Measurements from ENCODE around the gene C3orf85. TPM values are rescaled to one million over a fixed set of nuclear protein-coding genes. Genes with fewer than 3 reads are reported as not detected.
"Not testable (repeated sequence)": the region's sequence is repeated elsewhere in the genome, so short reads cannot be mapped to it uniquely, and the experiment has no call there.

Gene C3orf85
- total and polyA plus RNA-seq, 4 donors, result not detected

DNA sequence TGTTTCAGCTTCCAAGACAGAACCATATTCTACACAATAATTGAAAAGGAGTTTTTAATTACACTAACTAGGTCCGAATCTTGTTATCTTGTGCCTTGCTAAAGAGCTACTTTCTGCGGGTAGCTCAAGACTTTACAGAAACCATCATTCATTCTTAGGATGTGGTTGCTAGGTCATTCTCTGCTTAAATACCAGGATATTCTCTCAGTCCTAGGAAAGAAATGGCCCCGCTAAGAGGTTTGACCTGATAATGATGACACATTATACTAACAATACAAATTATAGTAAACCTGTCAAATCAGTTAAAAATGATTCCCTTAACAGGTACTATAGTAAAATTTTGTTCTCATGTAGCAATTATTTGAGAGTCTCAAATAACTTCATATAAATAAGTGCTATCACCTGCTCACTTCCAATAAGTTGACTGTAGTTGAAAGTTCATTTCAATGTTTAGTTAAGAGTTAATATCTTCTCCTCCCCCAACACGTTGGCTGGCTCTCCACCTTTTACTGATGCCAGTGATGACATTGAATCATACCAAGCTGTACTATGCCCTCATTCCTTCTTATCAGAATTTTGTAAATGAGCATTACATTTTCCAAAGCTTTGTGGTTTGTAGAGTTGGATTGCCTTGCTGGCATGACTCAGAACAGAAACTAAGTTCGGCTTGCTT lies 3.6 kb upstream of the C3orf85 start:
- no peak for ATAC-seq (ENCODE audit: insufficient read depth, low FRiP score)
- Histone ChIP-seq H3K9me3 (ENCODE audit: control insufficient read depth in 4 of 4, insufficient read depth in 3 of 4, low read length in 3 of 4) (peaks cover 0 to 4% (median 0%) of the 10 kb centered on the region in 4 donors), H3K27ac (ENCODE audit: low read depth in 1 of 2, low read length in 1 of 2) (no peak overlapping the region), H3K4me3 (no peak overlapping the region), H3K27me3 (ENCODE audit: control insufficient read depth in 3 of 3, insufficient read depth in 3 of 3, low read length in 2 of 3) (peaks cover 0 to 2% (median 0%) of the 10 kb centered on the region in 3 donors), H3K4me1 (ENCODE audit: control insufficient read depth in 5 of 5, insufficient read depth in 5 of 5, low read length in 5 of 5) (peaks cover 0 to 4% (median 0%) of the 10 kb centered on the region in 5 donors), H3K36me3 (ENCODE audit: control insufficient read depth in 4 of 4, insufficient read depth in 4 of 4, low read length in 4 of 4) (no peaks in the 10 kb centered on the region), H3K9ac (ENCODE audit: insufficient read depth in 1 of 2, low read length in 2 of 2) (no peak overlapping the region)
- TF ChIP-seq, protein P1, sequence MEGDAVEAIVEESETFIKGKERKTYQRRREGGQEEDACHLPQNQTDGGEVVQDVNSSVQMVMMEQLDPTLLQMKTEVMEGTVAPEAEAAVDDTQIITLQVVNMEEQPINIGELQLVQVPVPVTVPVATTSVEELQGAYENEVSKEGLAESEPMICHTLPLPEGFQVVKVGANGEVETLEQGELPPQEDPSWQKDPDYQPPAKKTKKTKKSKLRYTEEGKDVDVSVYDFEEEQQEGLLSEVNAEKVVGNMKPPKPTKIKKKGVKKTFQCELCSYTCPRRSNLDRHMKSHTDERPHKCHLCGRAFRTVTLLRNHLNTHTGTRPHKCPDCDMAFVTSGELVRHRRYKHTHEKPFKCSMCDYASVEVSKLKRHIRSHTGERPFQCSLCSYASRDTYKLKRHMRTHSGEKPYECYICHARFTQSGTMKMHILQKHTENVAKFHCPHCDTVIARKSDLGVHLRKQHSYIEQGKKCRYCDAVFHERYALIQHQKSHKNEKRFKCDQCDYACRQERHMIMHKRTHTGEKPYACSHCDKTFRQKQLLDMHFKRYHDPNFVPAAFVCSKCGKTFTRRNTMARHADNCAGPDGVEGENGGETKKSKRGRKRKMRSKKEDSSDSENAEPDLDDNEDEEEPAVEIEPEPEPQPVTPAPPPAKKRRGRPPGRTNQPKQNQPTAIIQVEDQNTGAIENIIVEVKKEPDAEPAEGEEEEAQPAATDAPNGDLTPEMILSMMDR (IDR thresholded peaks at IDR 0.05; ENCODE audit: control extremely low read depth, extremely low read depth), result no peak
- WGBS, 2 donors, result 78 to 85% methylated on average over 5 of the region's 5 CpGs
- no peak for DNase-seq

DNA sequence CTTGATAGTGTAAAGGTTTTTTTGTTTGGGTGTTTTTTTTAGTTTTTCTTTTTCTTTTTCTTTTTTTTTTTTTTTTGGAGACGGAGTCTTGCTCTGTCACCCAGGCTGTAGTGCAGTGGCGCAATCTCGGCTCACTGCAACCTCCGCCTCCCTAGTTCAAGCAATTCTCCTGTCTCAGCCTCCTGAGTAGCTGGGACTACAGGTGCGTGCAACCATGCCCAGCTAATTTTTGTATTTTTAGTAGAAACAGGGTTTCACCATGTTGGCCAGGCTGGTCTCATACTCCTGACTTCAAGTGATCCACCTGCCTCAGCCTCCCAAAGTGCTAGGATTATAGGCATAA lies 3.1 kb upstream of the C3orf85 start:
- not testable (repeated sequence) for H3K9ac ChIP-seq (ENCODE audit: insufficient read depth in 1 of 2, low read length in 2 of 2); ATAC-seq (ENCODE audit: insufficient read depth, low FRiP score); H3K9me3 ChIP-seq (ENCODE audit: control insufficient read depth in 4 of 4, insufficient read depth in 3 of 4, low read length in 3 of 4); DNase-seq; H3K4me3 ChIP-seq; H3K4me1 ChIP-seq (ENCODE audit: control insufficient read depth in 5 of 5, insufficient read depth in 5 of 5, low read length in 5 of 5); H3K27me3 ChIP-seq (ENCODE audit: control insufficient read depth in 3 of 3, insufficient read depth in 3 of 3, low read length in 2 of 3); H3K36me3 ChIP-seq (ENCODE audit: control insufficient read depth in 4 of 4, insufficient read depth in 4 of 4, low read length in 4 of 4); H3K27ac ChIP-seq (ENCODE audit: low read depth in 1 of 2, low read length in 1 of 2)
- whole genome bisulfite sequencing, 2 donors, result 90 to 94% methylated on average over 5 of the region's 5 CpGs

DNA sequence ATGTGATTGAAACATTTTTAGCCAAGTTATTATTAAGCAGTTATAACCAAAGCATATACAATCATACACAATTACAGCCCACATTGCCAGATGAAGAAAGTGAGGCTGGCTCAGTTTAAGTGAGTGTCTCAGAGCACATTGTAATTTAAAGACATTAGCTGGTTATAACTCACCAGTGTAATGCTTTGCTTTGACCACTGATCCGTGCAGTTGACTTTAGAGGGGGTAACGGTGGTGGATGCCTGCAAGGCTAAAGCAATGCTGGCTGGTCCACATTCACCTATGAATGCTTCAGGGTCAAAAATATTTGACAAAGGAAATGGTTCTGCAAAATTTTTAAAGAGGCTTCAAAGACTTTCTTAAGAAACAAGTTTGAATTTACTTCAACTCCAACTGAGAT lies 1.2 kb downstream of the C3orf85 start:
- 79 to 88% methylated on average over 2 of the region's 2 CpGs for WGBS, 2 donors
- no peak overlapping the region for H3K27ac ChIP-seq (ENCODE audit: low read depth in 1 of 2, low read length in 1 of 2)
- no peak overlapping the region for H3K4me3 ChIP-seq
- DNase-seq (no peak), ATAC-seq (ENCODE audit: insufficient read depth, low FRiP score) (no peak)
- H3K4me1 ChIP-seq (ENCODE audit: control insufficient read depth in 5 of 5, insufficient read depth in 5 of 5, low read length in 5 of 5), result peaks cover 0 to 1% (median 0%) of the 10 kb centered on the region in 5 donors
- peaks cover 0 to 2% (median 0%) of the 10 kb centered on the region in 3 donors for H3K27me3 ChIP-seq (ENCODE audit: control insufficient read depth in 3 of 3, insufficient read depth in 3 of 3, low read length in 2 of 3)
- no peak overlapping the region for H3K9ac ChIP-seq (ENCODE audit: insufficient read depth in 1 of 2, low read length in 2 of 2)
- TF ChIP-seq, protein P1 (IDR thresholded peaks at IDR 0.05; ENCODE audit: control extremely low read depth, extremely low read depth), result no peak
- no peaks in the 10 kb centered on the region for H3K36me3 ChIP-seq (ENCODE audit: control insufficient read depth in 4 of 4, insufficient read depth in 4 of 4, low read length in 4 of 4)
- H3K9me3 ChIP-seq (ENCODE audit: control insufficient read depth in 4 of 4, insufficient read depth in 3 of 4, low read length in 3 of 4), result no peaks in the 10 kb centered on the region

DNA sequence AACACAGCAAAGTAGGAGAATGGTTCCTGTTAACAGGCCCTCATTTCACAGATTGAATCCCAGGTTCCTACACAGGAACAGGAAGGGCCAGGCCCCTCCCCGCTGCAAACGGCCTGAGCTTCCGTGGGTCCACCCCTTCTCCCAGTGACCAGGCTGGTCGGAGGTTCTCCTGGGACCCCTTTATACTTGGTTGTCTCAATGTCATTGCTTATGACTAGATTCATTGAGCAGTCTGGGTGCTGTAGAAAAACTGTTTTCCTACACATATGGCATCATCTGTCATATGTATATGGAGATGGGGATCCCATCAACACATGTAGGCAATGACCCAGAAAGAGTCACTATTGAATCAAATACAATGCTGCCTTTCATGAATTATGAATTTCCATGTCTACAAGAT lies 3.8 kb downstream of the C3orf85 start:
- TF ChIP-seq, protein P1 (IDR thresholded peaks at IDR 0.05; ENCODE audit: control extremely low read depth, extremely low read depth), result no peak
- WGBS, 2 donors, result 79 to 84% methylated on average over 4 of the region's 4 CpGs
- Histone ChIP-seq H3K27ac (ENCODE audit: low read depth in 1 of 2, low read length in 1 of 2) (no peak overlapping the region), H3K9me3 (ENCODE audit: control insufficient read depth in 4 of 4, insufficient read depth in 3 of 4, low read length in 3 of 4) (no peaks in the 10 kb centered on the region), H3K4me1 (ENCODE audit: control insufficient read depth in 5 of 5, insufficient read depth in 5 of 5, low read length in 5 of 5) (peaks cover 0 to 1% (median 0%) of the 10 kb centered on the region in 5 donors), H3K27me3 (ENCODE audit: control insufficient read depth in 3 of 3, insufficient read depth in 3 of 3, low read length in 2 of 3) (no peaks in the 10 kb centered on the region), H3K36me3 (ENCODE audit: control insufficient read depth in 4 of 4, insufficient read depth in 4 of 4, low read length in 4 of 4) (no peaks in the 10 kb centered on the region), H3K9ac (ENCODE audit: insufficient read depth in 1 of 2, low read length in 2 of 2) (no peak overlapping the region), H3K4me3 (no peak overlapping the region)
- ATAC-seq (ENCODE audit: insufficient read depth, low FRiP score) (no peak), DNase-seq (no peak)
